GM19468 (cell line): ENCODE measurements around the gene GOLGA1.
A peak's percentile ranks its signal among the peaks of the same experiment; 100 is the strongest.
"Not testable (repeated sequence)": the region's sequence is repeated elsewhere in the genome, so short reads cannot be mapped to it uniquely, and the experiment has no call there.

Experiments
- ATAC-seq: cut with Tn5 transposase; IDR thresholded peaks from one replicate; pipeline ENCODE4 v1.9.1; 2021; ENCODE audit warnings: mild to moderate bottlenecking, moderate library complexity, moderate number of reproducible peaks; ENCODE audit not compliant: unreplicated experiment; ENCODE audit errors: extremely low read depth

The GOLGA1 gene

GRCh38 chr9:124860582-124861341 lies 80.1 kb downstream of the GOLGA1 start:
- no peak for ATAC-seq

GRCh38 chr9:124859803-124860581 lies 80.9 kb downstream of the GOLGA1 start:
- ATAC-seq: no peak

- ATAC-seq: no peak
These were observed 82.4 kb downstream of the GOLGA1 start for GRCh38 chr9:124858330-124859046.

GRCh38 chr9:124857533-124858162 lies 83.2 kb downstream of the GOLGA1 start:
- no peak for ATAC-seq

- ATAC-seq: no peak
These were observed 84.7 kb downstream of the GOLGA1 start for GRCh38 chr9:124855944-124856765.

- ATAC-seq: no peak
These were observed 85.3 kb downstream of the GOLGA1 start for GRCh38 chr9:124855566-124855943.

- ATAC-seq: no peak
These were observed 86.1 kb downstream of the GOLGA1 start for GRCh38 chr9:124854822-124855221.

GRCh38 chr9:124854161-124854560 lies 86.7 kb downstream of the GOLGA1 start:
- no peak for ATAC-seq

GRCh38 chr9:124853605-124854143 lies 87.2 kb downstream of the GOLGA1 start:
- no peak for ATAC-seq

- ATAC-seq: peak; percentile 31
These were observed 87.9 kb downstream of the GOLGA1 start, which contains the start of gene WDR38 for GRCh38 chr9:124852829-124853531. WDR38 (plus strand) TSS chr9:124853460; CDS start chr9:124853532, 72 bp downstream.

- no peak for ATAC-seq
These were observed 88.6 kb downstream of the GOLGA1 start for GRCh38 chr9:124852121-124852828.

- no peak for ATAC-seq
These were observed 91.1 kb downstream of the GOLGA1 start for GRCh38 chr9:124849801-124850200.

- ATAC-seq: no peak
These were observed 93.9 kb downstream of the GOLGA1 start for GRCh38 chr9:124846969-124847368.

GRCh38 chr9:124846467-124846866 lies 94.4 kb downstream of the GOLGA1 start:
- not testable (repeated sequence) for ATAC-seq

GRCh38 chr9:124844291-124844690 lies 96.6 kb downstream of the GOLGA1 start:
- no peak for ATAC-seq

- ATAC-seq: no peak
These were observed 97.3 kb downstream of the GOLGA1 start for GRCh38 chr9:124843456-124844034.

- ATAC-seq: no peak
These were observed 99.6 kb downstream of the GOLGA1 start for GRCh38 chr9:124841075-124841821.
